HL-60 (cell line): ENCODE data around the gene AIG1.

Experiments used
- SPI1 ChIP-seq: IDR thresholded peaks from 2 replicates; pipeline ENCODE4 v1.6.1; 2012; ENCODE audit warnings: low read depth, mild to moderate bottlenecking, borderline replicate concordance
- TF ChIP-seq, protein P1 (sequence below): IDR thresholded peaks from one replicate; pipeline ENCODE4 v1.5.1; 2011; ENCODE audit warnings: low read length, control low read depth, inconsistent platforms; ENCODE audit not compliant: insufficient read depth
- TF ChIP-seq, protein P2 (sequence below): IDR thresholded peaks from 2 replicates; pipeline ENCODE4 v1.6.1; 2012; ENCODE audit warnings: low read depth; ENCODE audit not compliant: insufficient replicate concordance

DNA sequence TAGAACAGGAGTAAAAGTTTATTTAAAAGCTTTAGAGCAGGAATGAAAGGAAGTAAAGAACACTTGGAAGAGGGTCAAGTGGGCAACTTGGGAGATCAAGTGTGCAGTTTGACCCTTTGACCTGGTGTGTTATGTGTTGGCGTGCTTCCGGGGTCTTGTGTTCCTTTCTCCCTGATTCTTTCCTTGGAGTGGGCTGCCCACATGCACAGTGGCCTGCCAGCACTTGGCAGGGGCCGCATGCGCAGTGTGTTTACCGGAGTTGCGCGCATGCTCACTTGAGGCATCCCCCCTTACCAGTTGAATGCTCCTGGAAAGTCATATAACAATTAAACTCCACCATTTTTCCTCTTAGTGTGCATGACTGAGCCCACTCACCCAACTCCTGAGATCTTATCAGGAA, 229.5 kb downstream of the AIG1 start:
- TF ChIP-seq, protein P1, sequence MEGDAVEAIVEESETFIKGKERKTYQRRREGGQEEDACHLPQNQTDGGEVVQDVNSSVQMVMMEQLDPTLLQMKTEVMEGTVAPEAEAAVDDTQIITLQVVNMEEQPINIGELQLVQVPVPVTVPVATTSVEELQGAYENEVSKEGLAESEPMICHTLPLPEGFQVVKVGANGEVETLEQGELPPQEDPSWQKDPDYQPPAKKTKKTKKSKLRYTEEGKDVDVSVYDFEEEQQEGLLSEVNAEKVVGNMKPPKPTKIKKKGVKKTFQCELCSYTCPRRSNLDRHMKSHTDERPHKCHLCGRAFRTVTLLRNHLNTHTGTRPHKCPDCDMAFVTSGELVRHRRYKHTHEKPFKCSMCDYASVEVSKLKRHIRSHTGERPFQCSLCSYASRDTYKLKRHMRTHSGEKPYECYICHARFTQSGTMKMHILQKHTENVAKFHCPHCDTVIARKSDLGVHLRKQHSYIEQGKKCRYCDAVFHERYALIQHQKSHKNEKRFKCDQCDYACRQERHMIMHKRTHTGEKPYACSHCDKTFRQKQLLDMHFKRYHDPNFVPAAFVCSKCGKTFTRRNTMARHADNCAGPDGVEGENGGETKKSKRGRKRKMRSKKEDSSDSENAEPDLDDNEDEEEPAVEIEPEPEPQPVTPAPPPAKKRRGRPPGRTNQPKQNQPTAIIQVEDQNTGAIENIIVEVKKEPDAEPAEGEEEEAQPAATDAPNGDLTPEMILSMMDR: no peak
- TF ChIP-seq SPI1: no peak
- TF ChIP-seq, protein P2, sequence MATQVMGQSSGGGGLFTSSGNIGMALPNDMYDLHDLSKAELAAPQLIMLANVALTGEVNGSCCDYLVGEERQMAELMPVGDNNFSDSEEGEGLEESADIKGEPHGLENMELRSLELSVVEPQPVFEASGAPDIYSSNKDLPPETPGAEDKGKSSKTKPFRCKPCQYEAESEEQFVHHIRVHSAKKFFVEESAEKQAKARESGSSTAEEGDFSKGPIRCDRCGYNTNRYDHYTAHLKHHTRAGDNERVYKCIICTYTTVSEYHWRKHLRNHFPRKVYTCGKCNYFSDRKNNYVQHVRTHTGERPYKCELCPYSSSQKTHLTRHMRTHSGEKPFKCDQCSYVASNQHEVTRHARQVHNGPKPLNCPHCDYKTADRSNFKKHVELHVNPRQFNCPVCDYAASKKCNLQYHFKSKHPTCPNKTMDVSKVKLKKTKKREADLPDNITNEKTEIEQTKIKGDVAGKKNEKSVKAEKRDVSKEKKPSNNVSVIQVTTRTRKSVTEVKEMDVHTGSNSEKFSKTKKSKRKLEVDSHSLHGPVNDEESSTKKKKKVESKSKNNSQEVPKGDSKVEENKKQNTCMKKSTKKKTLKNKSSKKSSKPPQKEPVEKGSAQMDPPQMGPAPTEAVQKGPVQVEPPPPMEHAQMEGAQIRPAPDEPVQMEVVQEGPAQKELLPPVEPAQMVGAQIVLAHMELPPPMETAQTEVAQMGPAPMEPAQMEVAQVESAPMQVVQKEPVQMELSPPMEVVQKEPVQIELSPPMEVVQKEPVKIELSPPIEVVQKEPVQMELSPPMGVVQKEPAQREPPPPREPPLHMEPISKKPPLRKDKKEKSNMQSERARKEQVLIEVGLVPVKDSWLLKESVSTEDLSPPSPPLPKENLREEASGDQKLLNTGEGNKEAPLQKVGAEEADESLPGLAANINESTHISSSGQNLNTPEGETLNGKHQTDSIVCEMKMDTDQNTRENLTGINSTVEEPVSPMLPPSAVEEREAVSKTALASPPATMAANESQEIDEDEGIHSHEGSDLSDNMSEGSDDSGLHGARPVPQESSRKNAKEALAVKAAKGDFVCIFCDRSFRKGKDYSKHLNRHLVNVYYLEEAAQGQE: no peak
